ENCODE measurements around the gene NRP1.
A peak's percentile ranks its signal among the peaks of the same experiment; 100 is the strongest.

Gene NRP1

GRCh38 chr10:33160151-33160550 is 174.3 kb downstream of the NRP1 start:
- no peak for TF ChIP-seq CTCF (IDR thresholded peaks at IDR 0.05; ENCODE audit: insufficient read depth, low read length, poor library complexity, severe bottlenecking)
- H3K4me3 ChIP-seq (replicated peaks; ENCODE audit: low read depth, low read length), result no peak overlapping the region
- no peaks in the 10 kb centered on the region for H3K27me3 ChIP-seq (replicated peaks; ENCODE audit: control insufficient read depth, insufficient read depth, low read length)
- DNase-seq (ENCODE audit: extremely low read depth, insufficient read length), result no peak
- no peaks in the 10 kb centered on the region for H3K36me3 ChIP-seq (ENCODE audit: control insufficient read depth, insufficient read depth, low read length)

- no peaks in the 10 kb centered on the region for H3K36me3 ChIP-seq (ENCODE audit: control insufficient read depth, insufficient read depth, low read length)
- TF ChIP-seq CTCF (IDR thresholded peaks at IDR 0.05; ENCODE audit: insufficient read depth, low read length, poor library complexity, severe bottlenecking), result no peak
- no peak overlapping the region for H3K4me3 ChIP-seq (replicated peaks; ENCODE audit: low read depth, low read length)
- H3K27me3 ChIP-seq (replicated peaks; ENCODE audit: control insufficient read depth, insufficient read depth, low read length), result peaks cover 1% of the 10 kb centered on the region; the same call in 1 of the 2 replicates
- no peak for DNase-seq (ENCODE audit: extremely low read depth, insufficient read length)
Measured at GRCh38 chr10:33157103-33157502, 177.4 kb downstream of the NRP1 start.

- TF ChIP-seq CTCF (IDR thresholded peaks at IDR 0.05; ENCODE audit: insufficient read depth, low read length, poor library complexity, severe bottlenecking), result peak; percentile 80
- H3K4me3 ChIP-seq (replicated peaks; ENCODE audit: low read depth, low read length), result no peak overlapping the region
- H3K27me3 ChIP-seq (replicated peaks; ENCODE audit: control insufficient read depth, insufficient read depth, low read length), result peaks cover 1% of the 10 kb centered on the region; the same call in 1 of the 2 replicates
- H3K36me3 ChIP-seq (ENCODE audit: control insufficient read depth, insufficient read depth, low read length), result no peaks in the 10 kb centered on the region
- DNase-seq (ENCODE audit: extremely low read depth, insufficient read length), result no peak
Measured at GRCh38 chr10:33155720-33156638, 178.5 kb downstream of the NRP1 start.

GRCh38 chr10:33154590-33154989 is 179.9 kb downstream of the NRP1 start:
- TF ChIP-seq CTCF (IDR thresholded peaks at IDR 0.05; ENCODE audit: insufficient read depth, low read length, poor library complexity, severe bottlenecking), result no peak

GRCh38 chr10:33153968-33154327 is 180.5 kb downstream of the NRP1 start:
- Histone ChIP-seq H3K27me3 (replicated peaks; ENCODE audit: control insufficient read depth, insufficient read depth, low read length) (peaks cover 1% of the 10 kb centered on the region; the same call in 1 of the 2 replicates), H3K36me3 (ENCODE audit: control insufficient read depth, insufficient read depth, low read length) (no peaks in the 10 kb centered on the region), H3K4me3 (replicated peaks; ENCODE audit: low read depth, low read length) (no peak overlapping the region)
- DNase-seq (ENCODE audit: extremely low read depth, insufficient read length), result no peak
- no peak for TF ChIP-seq CTCF (IDR thresholded peaks at IDR 0.05; ENCODE audit: insufficient read depth, low read length, poor library complexity, severe bottlenecking)

More at GRCh38 chr10:33154590-33154989, 179.9 kb downstream of the NRP1 start:
- Histone ChIP-seq H3K27me3 (replicated peaks; ENCODE audit: control insufficient read depth, insufficient read depth, low read length) (peaks cover 1% of the 10 kb centered on the region; the same call in 1 of the 2 replicates), H3K4me3 (replicated peaks; ENCODE audit: low read depth, low read length) (no peak overlapping the region), H3K36me3 (ENCODE audit: control insufficient read depth, insufficient read depth, low read length) (no peaks in the 10 kb centered on the region)
- no peak for DNase-seq (ENCODE audit: extremely low read depth, insufficient read length)

Measured in GM06990 (cell line).